Astrocyte (in vitro differentiated cells and primary cell): Measurements from ENCODE around the gene PNO1. TPM values are rescaled to one million over a fixed set of nuclear protein-coding genes. Genes with fewer than 3 reads are reported as not detected.

Experiments
- DNase-seq: peaks from one replicate; pipeline ENCODE4 v3.0.0-alpha.2; 2010; ENCODE audit warnings: low read depth
- FAIRE-seq: peaks from 2 replicates; lab custom pipeline; 2011; peaks lifted over from hg19 to GRCh38; lab: Jason Lieb, UNC
- H2AFZ ChIP-seq: 2 replicates; pipeline ENCODE4 v1.6.0; 2012; ENCODE audit warnings: low read depth, low read length, inconsistent platforms
- H3K27ac ChIP-seq: 2 replicates; pipeline ENCODE4 v1.5.1; 2011; ENCODE audit warnings: low read depth, low read length, inconsistent platforms
- H3K27me3 ChIP-seq: 2 replicates; pipeline ENCODE4 v1.6.0; 2011; ENCODE audit warnings: low read length, inconsistent platforms; ENCODE audit not compliant: insufficient read depth
- H3K36me3 ChIP-seq: 2 replicates; pipeline ENCODE4 v1.5.1; 2011; ENCODE audit warnings: low read length, inconsistent platforms; ENCODE audit not compliant: insufficient read depth
- H3K4me1 ChIP-seq: 2 replicates; pipeline ENCODE4 v1.5.1; 2011; ENCODE audit warnings: low read length, inconsistent platforms; ENCODE audit not compliant: insufficient read depth
- H3K4me2 ChIP-seq: 2 replicates; pipeline ENCODE4 v1.6.0; 2012; ENCODE audit warnings: low read length, inconsistent platforms
- H3K4me3 ChIP-seq: 2 replicates; pipeline ENCODE4 v1.5.1; 2011; ENCODE audit warnings: low read depth, mild to moderate bottlenecking, low read length, inconsistent platforms; ENCODE audit not compliant: insufficient read depth
- H3K79me2 ChIP-seq: 2 replicates; pipeline ENCODE4 v1.6.0; 2012; ENCODE audit warnings: mild to moderate bottlenecking, low read length, inconsistent platforms; ENCODE audit not compliant: insufficient read depth
- H3K9ac ChIP-seq: 2 replicates; pipeline ENCODE4 v1.6.0; 2012; ENCODE audit warnings: mild to moderate bottlenecking, low read length, inconsistent platforms
- H3K9me3 ChIP-seq: 2 replicates; pipeline ENCODE4 v1.5.1; 2012; ENCODE audit warnings: low read depth, mild to moderate bottlenecking, low read length, inconsistent platforms; ENCODE audit not compliant: insufficient read depth
- H4K20me1 ChIP-seq: 2 replicates; pipeline ENCODE4 v1.6.0; 2012; ENCODE audit warnings: low read length, inconsistent platforms; ENCODE audit not compliant: insufficient read depth
- H3K27ac Mint-ChIP-seq: one replicate; pipeline ENCODE4 v1.8.0; 2021; ENCODE audit warnings: mild to moderate bottlenecking, mixed read lengths; ENCODE audit not compliant: unreplicated experiment
- H3K27me3 Mint-ChIP-seq: one replicate; pipeline ENCODE4 v1.8.0; 2021; ENCODE audit warnings: low read depth, mixed read lengths; ENCODE audit not compliant: unreplicated experiment
- H3K36me3 Mint-ChIP-seq: one replicate; pipeline ENCODE4 v1.8.0; 2021; ENCODE audit warnings: low read depth, mixed read lengths; ENCODE audit not compliant: unreplicated experiment
- H3K4me1 Mint-ChIP-seq: one replicate; pipeline ENCODE4 v1.8.0; 2021; ENCODE audit warnings: low read depth, mixed read lengths; ENCODE audit not compliant: unreplicated experiment
- H3K4me3 Mint-ChIP-seq: one replicate; pipeline ENCODE4 v1.8.0; 2021; ENCODE audit warnings: mild to moderate bottlenecking, moderate library complexity, mixed read lengths; ENCODE audit not compliant: unreplicated experiment
- H3K9me3 Mint-ChIP-seq: one replicate; pipeline ENCODE4 v1.8.0; 2021; ENCODE audit warnings: mild to moderate bottlenecking, mixed read lengths; ENCODE audit not compliant: unreplicated experiment
- CTCF ChIP-seq: IDR thresholded peaks from 2 replicates; pipeline ENCODE4 v1.5.1; 2011; ENCODE audit warnings: low read depth, mild to moderate bottlenecking, inconsistent platforms, low read length, moderate library complexity; ENCODE audit not compliant: insufficient read depth
- EZH2 ChIP-seq: IDR thresholded peaks from 2 replicates; pipeline ENCODE4 v1.6.1; 2012; ENCODE audit warnings: mild to moderate bottlenecking, low read length, inconsistent platforms; ENCODE audit not compliant: insufficient read depth
- total RNA-seq: library from RNA; stranded (reverse); gene quantifications from 2 replicates; pipeline ENCODE4 v1.2.1, GENCODE V29; 2021

Gene PNO1
- total RNA-seq, 1 donor from 2014 or later: 26.8 TPM

- DNase-seq (no peak), FAIRE-seq (no peak)
- Histone ChIP-seq H3K4me1 (no peaks in the 10 kb centered on the region), H3K27me3 (no peaks in the 10 kb centered on the region), H3K36me3 (no peaks in the 10 kb centered on the region), H3K27ac (no peak overlapping the region), H2AFZ (no peak overlapping the region), H3K4me2 (no peak overlapping the region), H3K4me3 (no peak overlapping the region), H4K20me1 (no peaks in the 10 kb centered on the region), H3K9ac (no peak overlapping the region), H3K79me2 (no peaks in the 10 kb centered on the region), H3K9me3 (no peaks in the 10 kb centered on the region)
- Mint-ChIP-seq H3K36me3 (peaks cover 9% of the 10 kb centered on the region), H3K27me3 (no peaks in the 10 kb centered on the region), H3K4me3 (no peak overlapping the region), H3K9me3 (no peaks in the 10 kb centered on the region), H3K4me1 (no peaks in the 10 kb centered on the region), H3K27ac (no peak overlapping the region)
- no peak for TF ChIP-seq CTCF
- no peak for TF ChIP-seq EZH2
Observed at GRCh38 chr2:68126561-68126960, 31.1 kb upstream of the PNO1 start.

GRCh38 chr2:68127358-68128242, 30.1 kb upstream of the PNO1 start:
- Histone ChIP-seq H4K20me1 (no peaks in the 10 kb centered on the region), H2AFZ (no peak overlapping the region), H3K4me2 (no peak overlapping the region), H3K36me3 (no peaks in the 10 kb centered on the region), H3K27me3 (no peaks in the 10 kb centered on the region), H3K4me1 (no peaks in the 10 kb centered on the region), H3K79me2 (no peaks in the 10 kb centered on the region), H3K9me3 (no peaks in the 10 kb centered on the region), H3K9ac (no peak overlapping the region), H3K4me3 (no peak overlapping the region), H3K27ac (no peak overlapping the region)
- Mint-ChIP-seq H3K4me1 (no peaks in the 10 kb centered on the region), H3K4me3 (no peak overlapping the region), H3K36me3 (peaks cover 9% of the 10 kb centered on the region), H3K27ac (no peak overlapping the region), H3K27me3 (no peaks in the 10 kb centered on the region), H3K9me3 (no peaks in the 10 kb centered on the region)
- no peak for DNase-seq
- no peak for FAIRE-seq
- no peak for TF ChIP-seq EZH2
- TF ChIP-seq CTCF: no peak

- no peaks in the 10 kb centered on the region for H3K9me3 ChIP-seq
- no peak overlapping the region for H3K4me3 ChIP-seq
- Mint-ChIP-seq H3K4me3 (no peak overlapping the region), H3K36me3 (peaks cover 7% of the 10 kb centered on the region), H3K4me1 (no peaks in the 10 kb centered on the region), H3K9me3 (no peaks in the 10 kb centered on the region), H3K27me3 (no peaks in the 10 kb centered on the region), H3K27ac (no peak overlapping the region)
- TF ChIP-seq CTCF (no peak), EZH2 (no peak)
- no peak overlapping the region for H3K27ac ChIP-seq
- no peaks in the 10 kb centered on the region for H4K20me1 ChIP-seq
- no peaks in the 10 kb centered on the region for H3K79me2 ChIP-seq
- no peaks in the 10 kb centered on the region for H3K4me1 ChIP-seq
- H3K4me2 ChIP-seq: no peak overlapping the region
- no peak for FAIRE-seq
- no peaks in the 10 kb centered on the region for H3K27me3 ChIP-seq
- peaks cover 3% of the 10 kb centered on the region for H3K36me3 ChIP-seq
- DNase-seq: no peak
- H3K9ac ChIP-seq: no peak overlapping the region
- H2AFZ ChIP-seq: no peak overlapping the region
Observed at GRCh38 chr2:68134120-68134519, 23.6 kb upstream of the PNO1 start.
